ENCODE data around the gene SF3B4. TPM values are rescaled to one million over a fixed set of nuclear protein-coding genes. Genes with fewer than 3 reads are reported as not detected.
A peak's percentile ranks its signal among the peaks of the same experiment; 100 is the strongest.
"Not testable (repeated sequence)": the region's sequence is repeated elsewhere in the genome, so short reads cannot be mapped to it uniquely, and the experiment has no call there.

Gene SF3B4
- total RNA-seq, 4 donors from 2014 or later: 10.2 to 17.9 (median 12.4) TPM

DNA sequence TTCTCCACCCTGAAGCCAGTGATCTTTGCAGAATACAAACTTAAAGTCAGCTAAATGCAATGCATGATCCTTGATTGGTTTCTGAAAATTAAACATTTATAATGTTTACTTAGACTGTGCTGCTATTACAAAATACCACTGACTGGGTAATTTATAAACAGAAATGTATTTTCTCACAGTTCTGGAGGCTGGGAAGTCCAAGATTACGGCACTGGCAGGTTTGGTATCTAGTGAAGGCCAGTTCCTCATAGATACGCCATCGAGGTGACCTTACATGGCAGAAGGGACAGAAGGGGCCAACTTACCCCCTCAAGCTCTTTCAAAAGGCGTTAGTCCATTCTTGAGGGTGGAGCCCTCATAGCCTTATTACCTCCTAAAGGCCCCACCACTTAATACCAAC, 31.0 kb downstream of the SF3B4 start:
- H3K27me3 ChIP-seq: no peaks in the 10 kb centered on the region
- H3K27ac ChIP-seq: no peak overlapping the region
- 90 to 94% methylated on average over 4 of the region's 4 CpGs for WGBS, 2 donors
- peaks cover 7 to 9% of the 10 kb centered on the region in 2 donors for H3K4me1 ChIP-seq
- no peak for TF ChIP-seq POLR2A (IDR thresholded peaks at IDR 0.05)
- TF ChIP-seq, protein P1, sequence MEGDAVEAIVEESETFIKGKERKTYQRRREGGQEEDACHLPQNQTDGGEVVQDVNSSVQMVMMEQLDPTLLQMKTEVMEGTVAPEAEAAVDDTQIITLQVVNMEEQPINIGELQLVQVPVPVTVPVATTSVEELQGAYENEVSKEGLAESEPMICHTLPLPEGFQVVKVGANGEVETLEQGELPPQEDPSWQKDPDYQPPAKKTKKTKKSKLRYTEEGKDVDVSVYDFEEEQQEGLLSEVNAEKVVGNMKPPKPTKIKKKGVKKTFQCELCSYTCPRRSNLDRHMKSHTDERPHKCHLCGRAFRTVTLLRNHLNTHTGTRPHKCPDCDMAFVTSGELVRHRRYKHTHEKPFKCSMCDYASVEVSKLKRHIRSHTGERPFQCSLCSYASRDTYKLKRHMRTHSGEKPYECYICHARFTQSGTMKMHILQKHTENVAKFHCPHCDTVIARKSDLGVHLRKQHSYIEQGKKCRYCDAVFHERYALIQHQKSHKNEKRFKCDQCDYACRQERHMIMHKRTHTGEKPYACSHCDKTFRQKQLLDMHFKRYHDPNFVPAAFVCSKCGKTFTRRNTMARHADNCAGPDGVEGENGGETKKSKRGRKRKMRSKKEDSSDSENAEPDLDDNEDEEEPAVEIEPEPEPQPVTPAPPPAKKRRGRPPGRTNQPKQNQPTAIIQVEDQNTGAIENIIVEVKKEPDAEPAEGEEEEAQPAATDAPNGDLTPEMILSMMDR (IDR thresholded peaks at IDR 0.05): no peak
- H3K36me3 ChIP-seq: no peaks in the 10 kb centered on the region
- intact Hi-C loops (cut with DNase I): loop anchor here (5.0 kb wide), 1 partner anchor 36 kb away; no protein-coding TSS in a partner anchor
- DNase-seq: no peak
- no peak overlapping the region for H3K4me3 ChIP-seq (replicated peaks in 1 of 3)
- H3K9me3 ChIP-seq: no peaks in the 10 kb centered on the region

DNA sequence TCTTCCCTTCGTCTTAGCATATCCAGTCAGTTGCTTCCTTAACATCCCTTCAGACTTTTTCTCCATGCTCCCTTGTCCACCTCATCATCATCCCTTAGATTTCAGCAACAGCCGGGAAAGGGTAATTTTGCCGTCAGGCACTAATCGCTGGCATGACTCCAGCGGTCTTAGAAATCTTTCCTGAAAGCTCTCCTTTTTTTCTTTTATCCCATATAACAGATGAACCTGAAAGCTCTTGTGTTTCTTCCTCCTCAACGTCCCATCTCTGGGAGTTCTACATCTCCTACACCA, 38.7 kb downstream of the SF3B4 start:
- Histone ChIP-seq H3K4me3 (replicated peaks in 1 of 3) (peak overlapping the region in 2 of 3 donors; percentile 31 to 46), H3K27me3 (no peaks in the 10 kb centered on the region), H3K36me3 (no peaks in the 10 kb centered on the region), H3K27ac (peak overlapping the region; percentile 97 to 100 (median 100)), H3K9me3 (no peaks in the 10 kb centered on the region), H3K4me1 (peaks cover 20 to 23% of the 10 kb centered on the region in 2 donors)
- peak; percentile 46 to 49 for DNase-seq
- intact Hi-C loops (cut with DNase I): no loop called here
- 8 to 12% methylated on average over 6 of the region's 6 CpGs for WGBS, 2 donors
- TF ChIP-seq, protein P1 (IDR thresholded peaks at IDR 0.05): no peak
- TF ChIP-seq POLR2A (IDR thresholded peaks at IDR 0.05): no peak

DNA sequence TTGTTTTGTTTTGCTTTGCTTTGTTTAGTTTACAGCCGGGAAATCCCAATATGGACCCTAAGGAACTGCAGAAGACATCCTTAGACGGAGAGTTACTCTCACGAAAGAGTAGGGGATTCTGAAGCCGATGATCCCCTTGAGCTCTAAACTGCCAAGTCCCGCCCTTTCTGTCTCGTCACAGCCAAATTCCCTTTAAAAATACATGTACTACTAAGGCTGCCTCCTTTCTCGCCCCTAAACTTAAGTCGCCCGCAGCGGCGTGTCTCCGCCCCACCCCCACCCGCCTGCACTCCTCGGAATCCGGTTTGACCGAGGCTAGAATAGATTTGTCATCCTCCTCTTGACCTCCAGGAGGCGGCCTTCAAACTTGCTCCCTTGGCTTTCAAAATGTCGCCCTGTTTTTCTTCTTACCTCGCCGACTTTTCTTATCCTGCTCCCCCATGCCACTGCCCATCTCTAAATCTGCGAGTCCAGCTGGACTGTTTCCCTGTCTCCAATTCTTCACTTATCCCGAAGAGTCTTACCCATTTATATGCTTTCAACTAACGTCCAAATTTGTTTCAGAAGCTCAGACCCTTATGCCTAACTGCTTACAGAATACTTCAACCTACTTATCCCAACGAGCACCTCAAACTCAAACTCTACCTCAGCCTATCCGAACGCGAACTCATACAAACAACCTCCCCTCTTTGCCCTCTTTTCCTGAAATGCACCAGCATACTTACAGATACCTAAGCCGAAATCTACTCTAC, 39.2 kb downstream of the SF3B4 start:
- DNase-seq: peak; percentile 82 to 85
- Histone ChIP-seq H3K36me3 (no peaks in the 10 kb centered on the region), H3K4me3 (replicated peaks in 1 of 3) (peak overlapping the region in 2 of 3 donors; percentile 31 to 46), H3K4me1 (peaks cover 23% of the 10 kb centered on the region in 2 donors), H3K27ac (peak overlapping the region; percentile 97 to 100 (median 100)), H3K9me3 (no peaks in the 10 kb centered on the region), H3K27me3 (no peaks in the 10 kb centered on the region)
- peak in 1 of 2 donors; percentile 58 for TF ChIP-seq POLR2A (IDR thresholded peaks at IDR 0.05)
- TF ChIP-seq, protein P1 (IDR thresholded peaks at IDR 0.05): peak in 5 of 6 experiments; percentile 48 to 61 (median 60)
- intact Hi-C loops (cut with DNase I): no loop called here
- WGBS, 2 donors: 2 to 3% methylated on average over 28 of the region's 28 CpGs

DNA sequence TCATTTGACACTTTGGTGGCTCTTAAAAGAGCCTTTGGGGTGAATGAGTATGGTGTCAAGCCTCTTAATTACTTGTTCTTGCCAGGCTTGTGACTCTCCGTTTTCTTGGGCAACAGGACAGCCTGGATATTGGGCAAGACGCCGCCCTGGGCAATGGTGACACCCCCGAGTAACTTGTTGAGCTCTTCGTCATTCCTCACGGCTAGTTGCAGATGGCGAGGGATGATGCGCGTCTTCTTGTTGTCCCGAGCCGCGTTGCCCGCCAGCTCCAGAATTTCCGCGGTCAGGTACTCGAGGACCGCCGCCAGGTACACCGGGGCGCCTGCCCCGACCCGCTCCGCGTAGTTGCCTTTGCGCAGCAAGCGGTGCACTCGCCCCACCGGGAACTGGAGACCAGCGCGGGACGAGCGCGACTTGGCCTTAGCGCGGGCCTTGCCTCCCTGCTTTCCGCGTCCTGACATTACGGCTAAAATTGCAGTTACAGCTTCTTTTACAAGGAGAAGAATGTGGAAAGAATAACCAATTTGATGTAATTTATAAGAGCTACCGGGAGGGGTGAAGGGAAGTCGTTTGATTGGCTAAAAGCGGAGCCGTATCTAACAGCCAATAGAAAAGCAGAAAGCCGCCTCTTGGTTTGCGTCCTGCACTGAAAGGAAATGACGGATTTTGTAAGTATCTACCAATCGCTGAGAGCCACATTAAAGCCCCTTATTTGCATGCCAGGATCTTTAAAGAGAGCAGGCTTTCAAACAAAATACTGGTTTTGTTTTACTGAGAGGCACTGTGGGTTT, 40.0 kb downstream of the SF3B4 start:
- Histone ChIP-seq H3K4me1 (peaks cover 23% of the 10 kb centered on the region in 2 donors), H3K4me3 (replicated peaks in 1 of 3) (peak overlapping the region; percentile 24 to 77 (median 59)), H3K9me3 (no peaks in the 10 kb centered on the region), H3K27me3 (no peaks in the 10 kb centered on the region), H3K27ac (peak overlapping the region; percentile 97 to 100 (median 100)), H3K36me3 (no peaks in the 10 kb centered on the region)
- intact Hi-C loops (cut with DNase I): no loop called here
- DNase-seq: peak; percentile 82 to 85
- WGBS, 2 donors: 0 to 1% methylated on average over 33 to 38 of the region's 46 CpGs
- peak in 1 of 2 donors; percentile 89 for TF ChIP-seq POLR2A (IDR thresholded peaks at IDR 0.05)
- TF ChIP-seq, protein P1 (IDR thresholded peaks at IDR 0.05): no peak

DNA sequence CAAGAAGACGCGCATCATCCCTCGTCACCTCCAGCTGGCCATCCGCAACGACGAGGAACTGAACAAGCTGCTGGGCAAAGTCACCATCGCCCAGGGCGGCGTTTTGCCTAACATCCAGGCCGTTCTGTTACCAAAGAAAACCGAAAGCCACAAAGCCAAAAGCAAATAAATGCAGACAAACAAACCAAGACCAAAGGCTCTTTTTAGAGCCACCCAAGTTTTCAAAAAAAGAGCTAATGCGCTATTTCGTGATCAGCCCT, 40.5 kb downstream of the SF3B4 start:
- H3K4me1 ChIP-seq: peaks cover 23% of the 10 kb centered on the region in 2 donors
- H3K36me3 ChIP-seq; H3K9me3 ChIP-seq; H3K27me3 ChIP-seq; DNase-seq; intact Hi-C loops (cut with DNase I): not testable (repeated sequence)
- H3K27ac ChIP-seq: peak overlapping the region; percentile 97 to 100 (median 100)
- H3K4me3 ChIP-seq (replicated peaks in 1 of 3): peak overlapping the region; percentile 24 to 77 (median 59)
- 0 to 1% methylated on average over 10 to 13 of the region's 13 CpGs for WGBS, 2 donors
